Activated CD4-positive, alpha-beta T cell treated with anti-CD3 and anti-CD28 coated beads, Interleukin-2, amount 10 ng/mL, durations not matched to agents 24 days and 14 days (primary cell): ENCODE data around the gene POTEJ. TPM values are rescaled to one million over a fixed set of nuclear protein-coding genes. Genes with fewer than 3 reads are reported as not detected.
"Not testable (repeated sequence)": the region's sequence is repeated elsewhere in the genome, so short reads cannot be mapped to it uniquely, and the experiment has no call there.

Experiments used
- DNase-seq: peaks from one replicate; pipeline ENCODE4 v3.0.0; 2022
- H3K27ac Mint-ChIP-seq: one replicate; pipeline ENCODE4 v1.8.0; 2022; ENCODE audit warnings: mild to moderate bottlenecking, mixed read lengths
- H3K27me3 Mint-ChIP-seq: one replicate; pipeline ENCODE4 v1.8.0; 2022; ENCODE audit warnings: mixed read lengths
- H3K36me3 Mint-ChIP-seq: one replicate; pipeline ENCODE4 v1.8.0; 2022; ENCODE audit warnings: low read depth, mild to moderate bottlenecking, mixed read lengths
- H3K4me1 Mint-ChIP-seq: one replicate; pipeline ENCODE4 v1.8.0; 2021; ENCODE audit warnings: mixed read lengths
- H3K4me3 Mint-ChIP-seq: one replicate; pipeline ENCODE4 v1.8.0; 2022; ENCODE audit warnings: mild to moderate bottlenecking, moderate library complexity, mixed read lengths
- H3K9me3 Mint-ChIP-seq: one replicate; pipeline ENCODE4 v1.8.0; 2021; ENCODE audit warnings: mixed read lengths
- intact Hi-C: fragments of 100-400 bp; cut with micrococcal nuclease; formaldehyde crosslinking; loops from one replicate; pipeline ENCODE4 v1.15.1; 2023
- total RNA-seq: library from RNA; stranded (reverse); gene quantifications from 2 replicates; pipeline ENCODE4 v1.2.3, GENCODE V29; 2022

The POTEJ gene
- total RNA-seq, 1 donor from 2014 or later: not detected

- H3K4me1 Mint-ChIP-seq, H3K27ac Mint-ChIP-seq, H3K36me3 Mint-ChIP-seq, DNase-seq, H3K4me3 Mint-ChIP-seq, H3K27me3 Mint-ChIP-seq, H3K9me3 Mint-ChIP-seq, intact Hi-C loops: not testable (repeated sequence)
Measured at GRCh38 chr2:130592791-130593414, 18.3 kb upstream of the POTEJ start.

DNA sequence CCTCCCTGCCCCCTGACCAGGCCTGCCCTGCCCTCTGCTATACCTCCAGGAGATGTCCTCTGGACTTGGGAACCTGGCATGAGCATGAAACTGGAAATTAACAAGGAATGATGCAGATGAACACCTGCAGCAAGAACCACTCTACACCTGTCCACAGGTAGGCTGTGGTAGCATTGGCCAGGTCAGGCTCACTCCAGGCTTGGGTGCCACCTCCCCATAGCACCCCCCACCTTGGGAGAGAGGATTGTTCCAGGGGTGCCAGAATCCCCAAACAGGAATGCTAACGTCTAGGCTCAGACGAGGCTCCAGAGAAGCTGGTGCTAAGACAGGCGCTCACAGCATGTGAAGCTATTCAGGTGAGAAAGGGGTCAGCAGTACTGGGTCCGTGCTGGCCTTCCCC lies 17.2 kb upstream of the POTEJ start:
- H3K9me3 Mint-ChIP-seq, H3K4me1 Mint-ChIP-seq, H3K36me3 Mint-ChIP-seq, intact Hi-C loops, DNase-seq, H3K4me3 Mint-ChIP-seq, H3K27me3 Mint-ChIP-seq, H3K27ac Mint-ChIP-seq: not testable (repeated sequence)

DNA sequence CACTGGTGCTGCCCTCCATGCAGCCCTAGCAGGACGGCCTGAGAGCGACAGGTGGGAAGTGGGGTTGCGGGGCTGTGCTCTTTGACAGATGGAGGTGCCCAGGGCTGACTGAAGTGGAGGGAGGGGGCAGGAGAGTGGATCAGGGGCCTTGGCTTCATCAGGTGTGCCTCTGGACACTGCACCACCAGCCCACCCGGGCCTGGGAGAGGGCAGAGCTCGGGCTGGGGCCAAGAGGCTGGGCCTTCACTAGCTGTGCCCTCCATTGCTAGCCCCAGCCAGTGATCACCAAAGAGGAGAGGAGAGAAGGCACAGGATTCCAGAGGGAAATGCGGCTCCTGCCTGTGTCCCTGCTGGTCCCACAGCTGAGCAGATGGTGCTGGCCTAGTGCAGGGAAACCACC lies 14.5 kb upstream of the POTEJ start:
- H3K4me1 Mint-ChIP-seq, H3K27ac Mint-ChIP-seq, H3K36me3 Mint-ChIP-seq, H3K27me3 Mint-ChIP-seq, H3K9me3 Mint-ChIP-seq, intact Hi-C loops, DNase-seq, H3K4me3 Mint-ChIP-seq: not testable (repeated sequence)

- H3K36me3 Mint-ChIP-seq, H3K27ac Mint-ChIP-seq, H3K27me3 Mint-ChIP-seq, intact Hi-C loops, DNase-seq, H3K4me1 Mint-ChIP-seq, H3K9me3 Mint-ChIP-seq, H3K4me3 Mint-ChIP-seq: not testable (repeated sequence)
Measured at GRCh38 chr2:130597994-130598393, 13.2 kb upstream of the POTEJ start.

GRCh38 chr2:130598463-130598862 lies 12.8 kb upstream of the POTEJ start:
- H3K36me3 Mint-ChIP-seq, H3K9me3 Mint-ChIP-seq, H3K4me3 Mint-ChIP-seq, DNase-seq, H3K27ac Mint-ChIP-seq, H3K27me3 Mint-ChIP-seq, H3K4me1 Mint-ChIP-seq, intact Hi-C loops: not testable (repeated sequence)

GRCh38 chr2:130599393-130599792 lies 11.8 kb upstream of the POTEJ start, which contains the start of gene CFC1:
TSS of gene CFC1 (minus strand) at chr2:130599575. CDS start at chr2:130599287, 288 bp downstream.
- intact Hi-C loops, H3K27ac Mint-ChIP-seq, H3K4me3 Mint-ChIP-seq, H3K9me3 Mint-ChIP-seq, H3K4me1 Mint-ChIP-seq, H3K36me3 Mint-ChIP-seq, DNase-seq, H3K27me3 Mint-ChIP-seq: not testable (repeated sequence)

DNA sequence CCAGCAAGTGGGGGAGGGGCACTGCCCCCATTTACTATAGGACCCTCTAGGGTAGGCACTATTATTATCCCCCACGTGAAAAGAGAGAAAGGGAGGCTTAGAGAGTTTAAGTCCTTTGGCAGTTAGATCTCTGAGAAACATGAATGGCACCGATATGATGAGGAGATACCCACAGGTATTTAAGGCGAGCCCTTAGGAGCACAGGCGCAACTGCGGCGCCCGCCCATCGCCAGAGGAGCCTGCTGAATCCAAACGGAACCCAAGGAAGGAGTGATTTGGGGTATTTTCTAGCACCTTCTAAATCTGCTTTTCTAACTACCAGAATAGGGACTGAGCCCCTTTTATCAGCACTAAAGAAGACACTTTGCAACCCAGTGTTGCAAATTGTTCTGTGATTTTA lies 11.3 kb upstream of the POTEJ start:
- H3K4me1 Mint-ChIP-seq, intact Hi-C loops, H3K27me3 Mint-ChIP-seq, H3K9me3 Mint-ChIP-seq, H3K4me3 Mint-ChIP-seq, DNase-seq, H3K36me3 Mint-ChIP-seq, H3K27ac Mint-ChIP-seq: not testable (repeated sequence)

GRCh38 chr2:130601648-130602302 lies 9.5 kb upstream of the POTEJ start:
- intact Hi-C loops: not testable (repeated sequence)

DNA sequence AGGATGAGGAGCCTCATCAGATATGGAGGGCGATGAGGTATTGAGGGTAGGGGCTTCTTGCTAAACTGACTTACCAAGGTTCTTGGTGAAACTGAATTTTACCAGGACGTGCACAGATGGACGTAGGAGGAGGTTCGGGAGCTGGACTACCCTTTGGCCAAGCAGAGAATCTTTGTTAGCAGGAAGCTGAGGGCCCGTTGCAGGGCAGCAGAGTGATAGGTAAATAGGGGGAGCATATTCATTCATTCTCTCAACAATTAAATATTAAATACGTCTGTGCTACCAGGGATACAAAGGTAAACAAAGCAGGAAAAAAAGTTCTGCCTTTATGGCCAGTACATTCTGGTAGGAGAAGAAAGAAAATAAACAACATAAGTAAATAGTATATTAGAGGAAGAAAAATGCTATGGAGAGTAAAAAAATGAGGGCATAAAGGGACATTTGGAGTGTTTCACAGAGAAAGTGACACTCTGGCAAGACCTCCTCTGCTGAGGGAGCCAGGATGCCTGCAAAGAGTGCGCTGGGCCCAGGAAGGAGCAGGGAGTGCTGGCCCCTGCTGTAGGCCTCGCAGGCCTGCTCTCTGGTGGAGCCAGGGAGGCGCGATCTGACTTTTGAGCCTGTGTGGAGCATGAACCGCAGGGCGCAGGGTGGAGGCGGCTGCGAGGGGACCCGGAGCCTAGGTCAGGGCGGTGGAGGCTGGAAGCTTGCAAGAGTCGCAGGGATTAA lies 2.8 kb upstream of the POTEJ start:
- H3K9me3 Mint-ChIP-seq, H3K4me3 Mint-ChIP-seq, intact Hi-C loops, H3K36me3 Mint-ChIP-seq, H3K4me1 Mint-ChIP-seq, H3K27ac Mint-ChIP-seq, H3K27me3 Mint-ChIP-seq, DNase-seq: not testable (repeated sequence)

More at GRCh38 chr2:130601648-130602302, 9.5 kb upstream of the POTEJ start:
- H3K36me3 Mint-ChIP-seq, H3K27me3 Mint-ChIP-seq, H3K27ac Mint-ChIP-seq, H3K4me3 Mint-ChIP-seq, DNase-seq, H3K9me3 Mint-ChIP-seq, H3K4me1 Mint-ChIP-seq: not testable (repeated sequence)

GRCh38 chr2:130609002-130609920 lies 2.0 kb upstream of the POTEJ start:
- H3K27me3 Mint-ChIP-seq: not testable (repeated sequence)

GRCh38 chr2:130610486-130610885 lies 754 bp upstream of the POTEJ start:
- H3K9me3 Mint-ChIP-seq, H3K4me3 Mint-ChIP-seq, intact Hi-C loops, H3K27me3 Mint-ChIP-seq, H3K27ac Mint-ChIP-seq, H3K4me1 Mint-ChIP-seq, H3K36me3 Mint-ChIP-seq: not testable (repeated sequence)
- DNase-seq: peak; percentile 47

More at GRCh38 chr2:130609002-130609920, 2.0 kb upstream of the POTEJ start:
- H3K4me3 Mint-ChIP-seq, intact Hi-C loops, H3K9me3 Mint-ChIP-seq, H3K27ac Mint-ChIP-seq, DNase-seq, H3K36me3 Mint-ChIP-seq, H3K4me1 Mint-ChIP-seq: not testable (repeated sequence)

DNA sequence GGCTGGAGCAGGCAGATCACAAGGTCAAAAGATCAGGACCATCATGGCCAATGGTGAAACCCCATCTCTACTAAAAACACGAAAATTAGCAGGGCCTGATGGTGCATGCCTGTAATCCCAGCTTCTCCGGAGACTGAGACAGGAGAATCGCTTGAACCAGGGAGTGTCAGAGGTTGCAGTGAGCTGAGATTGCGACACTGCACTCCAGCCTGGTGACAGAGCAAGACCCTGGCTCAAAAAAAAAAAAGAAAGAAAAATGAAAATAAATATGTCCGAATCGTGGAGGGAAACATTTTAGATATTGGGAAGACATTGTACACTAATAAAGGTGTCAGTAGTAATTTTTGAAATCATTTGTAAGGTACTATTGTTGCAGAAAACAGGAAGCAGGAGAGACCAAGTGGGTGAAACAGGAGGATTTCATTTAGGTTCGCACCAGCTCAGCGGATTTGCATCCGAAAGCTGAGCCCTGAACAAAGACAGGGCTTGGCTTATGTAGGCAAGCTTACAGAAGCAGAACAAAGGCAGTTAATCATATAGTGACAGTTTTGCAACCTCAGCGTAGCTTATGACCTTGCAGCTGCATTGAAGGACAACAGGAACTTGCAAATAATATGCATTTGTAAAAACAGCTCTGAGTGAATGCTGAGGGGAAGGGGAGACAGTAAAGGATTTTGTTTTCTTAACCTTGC lies 17.7 kb downstream of the POTEJ start:
- intact Hi-C loops, H3K27ac Mint-ChIP-seq, H3K36me3 Mint-ChIP-seq, H3K4me1 Mint-ChIP-seq, H3K4me3 Mint-ChIP-seq, DNase-seq, H3K27me3 Mint-ChIP-seq, H3K9me3 Mint-ChIP-seq: not testable (repeated sequence)

GRCh38 chr2:130638973-130639372 lies 27.7 kb downstream of the POTEJ start:
- DNase-seq, H3K9me3 Mint-ChIP-seq, H3K4me1 Mint-ChIP-seq, H3K36me3 Mint-ChIP-seq, H3K27me3 Mint-ChIP-seq, intact Hi-C loops, H3K27ac Mint-ChIP-seq, H3K4me3 Mint-ChIP-seq: not testable (repeated sequence)
